NCI-H1694 treated with DMSO at 0.1 percent for 48 hours (cell line): ENCODE measurements around the gene P4HTM.

Experiments used
- DNase-seq: peaks from one replicate; lab custom pipeline; 2025; lab: John Stamatoyannopoulos, UW

The P4HTM gene

GRCh38 chr3:49025005-49025792, 35.2 kb downstream of the P4HTM start:
- no peak for DNase-seq

- no peak for DNase-seq
Observed at GRCh38 chr3:49025793-49026520, 35.9 kb downstream of the P4HTM start.

- no peak for DNase-seq
Observed at GRCh38 chr3:49026536-49026935, 36.5 kb downstream of the P4HTM start.

GRCh38 chr3:49027634-49028033, 37.6 kb downstream of the P4HTM start:
- no peak for DNase-seq

GRCh38 chr3:49028298-49028672, 38.2 kb downstream of the P4HTM start:
- no peak for DNase-seq

- peak; percentile 68 for DNase-seq
Observed at GRCh38 chr3:49028673-49029562, 38.9 kb downstream of the P4HTM start, which contains the start of gene IMPDH2. TSS of gene IMPDH2 (minus strand) at chr3:49029398. CDS start at chr3:49029350, 48 bp downstream.

GRCh38 chr3:49029563-49029884, 39.5 kb downstream of the P4HTM start:
- no peak for DNase-seq

GRCh38 chr3:49030321-49030720, 40.3 kb downstream of the P4HTM start:
- no peak for DNase-seq

GRCh38 chr3:49032646-49033304, 42.7 kb downstream of the P4HTM start:
- no peak for DNase-seq

- no peak for DNase-seq
Observed at GRCh38 chr3:49034650-49035049, 44.6 kb downstream of the P4HTM start.

GRCh38 chr3:49035281-49035680, 45.2 kb downstream of the P4HTM start:
- DNase-seq = no peak

- no peak for DNase-seq
Observed at GRCh38 chr3:49053543-49053942, 63.5 kb downstream of the P4HTM start.

- DNase-seq = no peak
Observed at GRCh38 chr3:49054344-49054862, 64.4 kb downstream of the P4HTM start.
